Neuronal stem cell (in vitro differentiated cells): ENCODE results near the gene FARS2.

Experiments used
- DNase-seq: peaks from one replicate; pipeline ENCODE4 v3.0.0-alpha.2; 2013; ENCODE audit warnings: low spot score
- H2AFZ ChIP-seq: one replicate; pipeline ENCODE4 v1.6.1; 2013; ENCODE audit warnings: mild to moderate bottlenecking, low read length, inconsistent platforms
- H2AK5ac ChIP-seq: 2 replicates; pipeline ENCODE4 v1.6.1; 2013; ENCODE audit warnings: low read depth, mild to moderate bottlenecking, inconsistent platforms, low read length, moderate library complexity, mixed read lengths
- H2BK120ac ChIP-seq: 2 replicates; pipeline ENCODE4 v1.6.1; 2013; ENCODE audit warnings: low read depth, mild to moderate bottlenecking, inconsistent platforms, low read length, moderate library complexity, mixed read lengths
- H2BK12ac ChIP-seq: one replicate; pipeline ENCODE4 v1.6.1; 2013; ENCODE audit warnings: low read length, inconsistent platforms
- H2BK15ac ChIP-seq: 2 replicates; pipeline ENCODE4 v1.6.1; 2013; ENCODE audit warnings: mild to moderate bottlenecking, low read length, inconsistent platforms, mixed read lengths
- H2BK5ac ChIP-seq: one replicate; pipeline ENCODE4 v1.6.1; 2013; ENCODE audit warnings: inconsistent platforms, mild to moderate bottlenecking, low read length, moderate library complexity
- H3K14ac ChIP-seq: one replicate; pipeline ENCODE4 v1.6.1; 2013; ENCODE audit warnings: low read length, inconsistent platforms
- H3K18ac ChIP-seq: 2 replicates; pipeline ENCODE4 v1.6.1; 2013; ENCODE audit warnings: low read length, inconsistent platforms
- H3K23ac ChIP-seq: 2 replicates; pipeline ENCODE4 v1.6.1; 2013; ENCODE audit warnings: low read depth, mild to moderate bottlenecking, mixed read lengths, low read length, inconsistent platforms; ENCODE audit not compliant: poor library complexity
- H3K27ac ChIP-seq: replicated peaks from 3 replicates; pipeline ENCODE4 v1.5.1; 2013; ENCODE audit warnings: low read length, inconsistent platforms
- H3K27me3 ChIP-seq, 3 experiments: 2 replicates each; pipeline ENCODE4 v1.6.1; 2013; ENCODE audit warnings: low read length in 3 of 3, mild to moderate bottlenecking in 2 of 3, inconsistent platforms in 1 of 3, low read depth in 1 of 3, mixed read lengths in 1 of 3, moderate library complexity in 1 of 3; ENCODE audit not compliant: control insufficient read depth in 3 of 3, insufficient read depth in 3 of 3
- H3K36me3 ChIP-seq, 2 donors: replicated peaks in 1 of 2; 2 replicates each; pipeline ENCODE4 v1.6.1; 2013; ENCODE audit warnings: low read length in 2 of 2; ENCODE audit not compliant: control insufficient read depth in 2 of 2, insufficient read depth in 2 of 2
- H3K4ac ChIP-seq: 2 replicates; pipeline ENCODE4 v1.6.1; 2013; ENCODE audit warnings: inconsistent platforms, mild to moderate bottlenecking, low read length, moderate library complexity
- H3K4me1 ChIP-seq, 2 donors: 1 replicate in 1 of 2; 2 replicates in 1 of 2; pipeline ENCODE4 v1.6.1; 2013; ENCODE audit warnings: low read length in 2 of 2, low read depth in 1 of 2; ENCODE audit not compliant: control insufficient read depth in 2 of 2, insufficient read depth in 1 of 2
- H3K4me2 ChIP-seq: one replicate; pipeline ENCODE4 v1.6.1; 2013; ENCODE audit warnings: mild to moderate bottlenecking, low read length, inconsistent platforms; ENCODE audit not compliant: insufficient read depth, poor library complexity, severe bottlenecking
- H3K4me3 ChIP-seq, 2 donors: 2 replicates each; pipeline ENCODE4 v1.5.1; 2013; ENCODE audit warnings: low read length in 2 of 2, mild to moderate bottlenecking in 2 of 2, inconsistent platforms in 1 of 2, moderate library complexity in 1 of 2
- H3K79me1 ChIP-seq: one replicate; pipeline ENCODE4 v1.6.1; 2013; ENCODE audit warnings: low read depth, mild to moderate bottlenecking, inconsistent platforms, low read length, moderate library complexity
- H3K9ac ChIP-seq: one replicate; pipeline ENCODE4 v1.6.1; 2013; ENCODE audit warnings: mild to moderate bottlenecking, low read depth, low read length, inconsistent platforms; ENCODE audit not compliant: poor library complexity
- H3K9me3 ChIP-seq, 2 donors: replicated peaks in 1 of 2; 2 replicates each; pipeline versions ENCODE3 to v1.6.1; 2013; ENCODE audit warnings: low read length in 2 of 2, mild to moderate bottlenecking in 2 of 2, inconsistent platforms in 1 of 2, low read depth in 1 of 2, mixed read lengths in 1 of 2, moderate library complexity in 1 of 2; ENCODE audit not compliant: control insufficient read depth in 2 of 2, insufficient read depth in 1 of 2
- H4K8ac ChIP-seq: one replicate; pipeline ENCODE4 v1.6.1; 2013; ENCODE audit warnings: low read depth, mild to moderate bottlenecking, inconsistent platforms, low read length, moderate library complexity
- H4K91ac ChIP-seq: one replicate; pipeline ENCODE4 v1.6.1; 2013; ENCODE audit warnings: low read length, low read depth, mild to moderate bottlenecking, inconsistent platforms; ENCODE audit not compliant: poor library complexity
- WGBS, 2 donors: extraction: QIAGEN DNeasy Blood & Tissue Kit; methylation state at CpG; one replicate each; pipeline ENCODE4 v1.1.7; 2013; ENCODE audit warnings: missing lambda C conversion rate in 2 of 2, mixed read lengths in 1 of 2; ENCODE audit not compliant: insufficient read length in 2 of 2, insufficient replicate concordance in 1 of 2; ENCODE audit errors: extremely low coverage in 2 of 2; 5-methylcytosine and 5-hydroxymethylcytosine counted together

Gene FARS2

DNA sequence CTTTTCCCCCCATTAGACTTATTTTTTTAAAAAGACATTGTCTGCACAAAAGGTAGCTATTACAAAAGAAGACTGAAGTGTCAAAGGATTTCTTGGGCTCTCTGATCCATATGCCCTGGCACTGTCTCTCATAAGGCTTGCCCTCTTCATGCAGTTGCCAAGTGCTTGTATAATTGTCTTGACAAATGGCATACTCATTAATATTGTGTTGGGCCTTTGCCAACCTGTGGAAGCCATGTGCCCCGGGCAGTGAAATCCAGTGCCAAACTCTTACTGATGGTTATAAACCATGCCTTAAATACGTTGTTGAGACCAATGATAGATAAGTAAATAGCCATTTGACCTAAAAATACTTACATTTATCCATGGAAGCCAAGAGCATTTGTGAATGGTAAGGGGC, 98.1 kb downstream of the FARS2 start:
- no peak overlapping the region for H3K4ac ChIP-seq
- no peak overlapping the region for H3K14ac ChIP-seq
- no peak overlapping the region for H2AK5ac ChIP-seq
- no peak overlapping the region for H2BK5ac ChIP-seq
- H3K4me2 ChIP-seq = no peak overlapping the region
- no peak overlapping the region for H2BK120ac ChIP-seq
- no peak overlapping the region for H4K8ac ChIP-seq
- H4K91ac ChIP-seq = no peak overlapping the region
- H2AFZ ChIP-seq = no peak overlapping the region
- WGBS, 2 donors = no CpG with 5 or more reads among the region's 2 CpGs
- no peak overlapping the region for H3K23ac ChIP-seq
- no peak overlapping the region for H3K18ac ChIP-seq
- no peaks in the 10 kb centered on the region for H3K36me3 ChIP-seq
- H3K4me1 ChIP-seq = no peaks in the 10 kb centered on the region
- no peak overlapping the region for H3K9ac ChIP-seq
- no peaks in the 10 kb centered on the region for H3K79me1 ChIP-seq
- no peak for DNase-seq
- H3K27me3 ChIP-seq = no peaks in the 10 kb centered on the region
- H3K9me3 ChIP-seq = no peaks in the 10 kb centered on the region
- H2BK15ac ChIP-seq = no peak overlapping the region
- no peak overlapping the region for H3K4me3 ChIP-seq
- no peak overlapping the region for H3K27ac ChIP-seq
- no peak overlapping the region for H2BK12ac ChIP-seq

DNA sequence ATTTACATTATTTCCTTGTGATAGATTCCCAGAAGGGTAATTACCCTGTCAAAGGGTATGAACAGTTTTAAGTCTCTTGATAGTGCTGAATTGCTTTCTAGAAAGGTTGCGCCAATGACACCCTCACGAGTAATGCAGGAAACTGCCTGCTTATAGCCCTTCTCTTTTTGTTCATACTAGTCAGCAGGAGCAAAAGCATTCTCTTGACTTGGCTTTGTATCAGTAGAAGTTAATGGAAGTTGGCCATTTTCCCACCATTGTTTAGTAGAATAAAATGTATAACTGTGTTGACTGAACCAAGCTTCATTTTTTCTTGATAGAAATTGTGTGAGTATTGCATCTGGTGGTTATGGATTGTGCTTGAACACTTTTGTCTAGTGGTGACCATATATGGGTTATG, 100.1 kb downstream of the FARS2 start:
- Histone ChIP-seq H3K4me1 (no peaks in the 10 kb centered on the region), H3K14ac (no peak overlapping the region), H3K4me2 (no peak overlapping the region), H4K91ac (no peak overlapping the region), H3K23ac (no peak overlapping the region), H3K18ac (no peak overlapping the region), H2BK5ac (no peak overlapping the region), H3K27me3 (no peaks in the 10 kb centered on the region), H2BK15ac (no peak overlapping the region), H3K4me3 (no peak overlapping the region), H3K79me1 (no peaks in the 10 kb centered on the region), H2AFZ (no peak overlapping the region), H2BK12ac (no peak overlapping the region), H3K27ac (no peak overlapping the region), H3K36me3 (no peaks in the 10 kb centered on the region), H3K9me3 (no peaks in the 10 kb centered on the region), H4K8ac (no peak overlapping the region), H2AK5ac (no peak overlapping the region), H3K4ac (no peak overlapping the region), H2BK120ac (no peak overlapping the region), H3K9ac (no peak overlapping the region)
- no peak for DNase-seq
- no CpG with 5 or more reads among the region's 2 CpGs for WGBS, 2 donors

DNA sequence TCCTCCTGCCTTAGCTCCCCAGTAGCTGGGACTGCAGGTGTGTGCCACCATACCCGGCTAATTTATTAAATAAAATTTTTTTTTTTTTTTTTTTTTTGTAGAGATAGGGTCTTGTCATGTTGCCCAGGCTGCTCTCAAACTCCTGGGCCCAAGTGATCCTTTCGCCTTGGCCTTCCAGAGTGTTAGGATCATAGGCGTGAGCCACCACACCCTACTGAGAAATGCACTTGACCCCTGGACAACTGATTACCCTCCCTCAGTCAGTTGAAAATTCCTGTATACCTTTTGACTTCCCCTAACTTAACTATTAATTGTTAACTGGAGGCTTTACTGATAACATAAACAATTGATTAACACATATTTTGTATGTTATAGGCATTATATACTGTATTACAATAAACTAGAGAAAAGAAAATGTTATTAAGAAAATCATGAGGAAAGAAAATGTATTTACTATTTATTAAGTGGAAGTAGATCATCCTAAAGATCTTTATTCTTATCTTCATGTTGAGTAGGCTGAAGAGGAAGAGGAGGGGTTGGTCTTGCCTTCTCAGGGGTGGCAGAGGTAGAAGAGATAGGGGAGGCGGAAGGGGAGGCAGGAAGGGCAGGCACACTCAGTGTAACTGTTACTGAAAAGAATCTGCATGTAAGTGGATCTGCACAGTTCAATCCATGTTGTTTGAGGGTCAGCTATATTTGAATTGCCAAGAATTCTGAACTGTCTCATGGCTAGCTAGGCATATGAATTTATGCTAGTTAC, 104.3 kb downstream of the FARS2 start:
- Histone ChIP-seq H3K27ac (no peak overlapping the region), H2BK15ac (no peak overlapping the region), H2AK5ac (no peak overlapping the region), H3K4me1 (peaks cover 0 to 1% of the 10 kb centered on the region in 2 donors), H2BK120ac (no peak overlapping the region), H2AFZ (no peak overlapping the region), H3K4ac (no peak overlapping the region), H3K27me3 (no peaks in the 10 kb centered on the region), H3K23ac (no peak overlapping the region), H3K9me3 (no peaks in the 10 kb centered on the region), H3K36me3 (peaks cover 0 to 10% of the 10 kb centered on the region in 2 donors), H4K91ac (no peak overlapping the region), H3K9ac (no peak overlapping the region), H3K14ac (no peak overlapping the region), H3K4me2 (no peak overlapping the region), H2BK5ac (no peak overlapping the region), H4K8ac (no peak overlapping the region), H2BK12ac (no peak overlapping the region), H3K4me3 (no peak overlapping the region), H3K79me1 (no peaks in the 10 kb centered on the region), H3K18ac (no peak overlapping the region)
- no peak for DNase-seq
- WGBS, 2 donors = no CpG with 5 or more reads among the region's 4 CpGs

DNA sequence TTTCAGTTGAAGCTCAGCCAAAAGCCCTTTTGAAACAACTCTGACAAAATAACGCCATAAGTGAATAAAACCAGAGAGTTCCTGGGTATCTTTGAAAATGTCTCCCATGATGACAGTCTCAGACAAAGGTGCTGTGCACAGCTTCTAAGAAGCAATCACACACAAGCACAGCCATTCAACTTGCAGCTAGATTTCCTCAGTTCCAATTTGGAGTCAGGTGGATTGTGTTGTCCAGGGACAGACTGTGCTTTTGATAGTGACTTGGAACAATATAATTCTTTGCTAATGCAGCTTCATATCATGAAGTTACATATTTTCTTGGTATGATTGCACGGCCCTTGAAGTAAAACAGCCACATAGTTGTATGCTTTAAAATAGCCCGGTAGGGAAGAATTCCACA, 105.6 kb downstream of the FARS2 start:
- no peak overlapping the region for H2BK15ac ChIP-seq
- H3K23ac ChIP-seq = no peak overlapping the region
- H3K9me3 ChIP-seq = no peaks in the 10 kb centered on the region
- H4K91ac ChIP-seq = no peak overlapping the region
- no peak overlapping the region for H3K9ac ChIP-seq
- no CpG with 5 or more reads among the region's 3 CpGs for WGBS, 2 donors
- H2BK120ac ChIP-seq = no peak overlapping the region
- no peak overlapping the region for H3K4me2 ChIP-seq
- H4K8ac ChIP-seq = no peak overlapping the region
- H3K4me3 ChIP-seq = no peak overlapping the region
- no peak overlapping the region for H3K14ac ChIP-seq
- no peak overlapping the region for H3K4ac ChIP-seq
- no peak overlapping the region for H3K18ac ChIP-seq
- H3K27ac ChIP-seq = no peak overlapping the region
- no peak for DNase-seq
- no peaks in the 10 kb centered on the region for H3K27me3 ChIP-seq
- peaks cover 0 to 10% of the 10 kb centered on the region in 2 donors for H3K36me3 ChIP-seq
- H2BK5ac ChIP-seq = no peak overlapping the region
- no peak overlapping the region for H2BK12ac ChIP-seq
- no peak overlapping the region for H2AFZ ChIP-seq
- H2AK5ac ChIP-seq = no peak overlapping the region
- peaks cover 0 to 1% of the 10 kb centered on the region in 2 donors for H3K4me1 ChIP-seq
- H3K79me1 ChIP-seq = no peaks in the 10 kb centered on the region
